DND-41 (cell line): ENCODE results near the gene SUN5.

ENCODE experiments used
- CTCF ChIP-seq: IDR thresholded peaks from 2 replicates; pipeline ENCODE4 v1.5.1; 2012; ENCODE audit warnings: borderline replicate concordance, low read length, moderate library complexity, mild to moderate bottlenecking; ENCODE audit not compliant: poor library complexity, severe bottlenecking; ENCODE audit errors: extremely low read depth
- EZH2 ChIP-seq: IDR thresholded peaks from 3 replicates; pipeline ENCODE4 v1.6.1; 2012; ENCODE audit warnings: borderline replicate concordance, low read depth, mild to moderate bottlenecking, moderate library complexity, low read length, inconsistent platforms; ENCODE audit not compliant: severe bottlenecking

GRCh38 chr20:32986331-32986966 is 17.8 kb downstream of the SUN5 start:
- TF ChIP-seq CTCF: no peak
- no peak for TF ChIP-seq EZH2
